T-helper 22 cell (primary cell): ENCODE data around the gene MEIG1.
"Not testable (repeated sequence)": the region's sequence is repeated elsewhere in the genome, so short reads cannot be mapped to it uniquely, and the experiment has no call there.

Source experiments
- DNase-seq: peaks from one replicate; pipeline ENCODE4 v3.0.0-alpha.2; 2020; ENCODE audit warnings: low read depth

The MEIG1 gene

GRCh38 chr10:14954934-14955333 lies 4.3 kb upstream of the MEIG1 start:
- no peak for DNase-seq

GRCh38 chr10:14958872-14959220 lies 342 bp upstream of the MEIG1 start:
- no peak for DNase-seq

- DNase-seq, result no peak
Measured at GRCh38 chr10:14967897-14968296, 8.7 kb downstream of the MEIG1 start.

- DNase-seq, result no peak
Measured at GRCh38 chr10:14971867-14972448, 12.8 kb downstream of the MEIG1 start.

- DNase-seq, result not testable (repeated sequence)
Measured at GRCh38 chr10:14974153-14974998, 15.2 kb downstream of the MEIG1 start.

GRCh38 chr10:14975672-14976273 lies 16.6 kb downstream of the MEIG1 start:
- DNase-seq, result no peak

GRCh38 chr10:14982744-14983143 lies 23.6 kb downstream of the MEIG1 start:
- no peak for DNase-seq

- DNase-seq, result not testable (repeated sequence)
Measured at GRCh38 chr10:14989552-14989951, 30.4 kb downstream of the MEIG1 start.

- DNase-seq, result not testable (repeated sequence)
Measured at GRCh38 chr10:14991035-14991749, 32.0 kb downstream of the MEIG1 start.

GRCh38 chr10:14992336-14992735 lies 33.1 kb downstream of the MEIG1 start:
- DNase-seq, result not testable (repeated sequence)

- not testable (repeated sequence) for DNase-seq
Measured at GRCh38 chr10:14993500-14994455, 34.6 kb downstream of the MEIG1 start.

- DNase-seq, result no peak
Measured at GRCh38 chr10:14995964-14996565, 36.9 kb downstream of the MEIG1 start.

GRCh38 chr10:15013530-15013929 lies 54.3 kb downstream of the MEIG1 start:
- not testable (repeated sequence) for DNase-seq

- no peak for DNase-seq
Measured at GRCh38 chr10:15015451-15015850, 56.3 kb downstream of the MEIG1 start.

- not testable (repeated sequence) for DNase-seq
Measured at GRCh38 chr10:15020966-15021365, 61.8 kb downstream of the MEIG1 start.
